Kidney epithelial cell (primary cell): Measurements from ENCODE around the gene PTBP3. TPM values are rescaled to one million over a fixed set of nuclear protein-coding genes. Genes with fewer than 3 reads are reported as not detected.

ENCODE experiments used
- DNase-seq: peaks from one replicate; pipeline ENCODE4 v3.0.0-alpha.2; 2010; ENCODE audit warnings: low read depth
- H3K27me3 ChIP-seq: 2 replicates; pipeline ENCODE4 v1.6.0; 2011; ENCODE audit warnings: low read length; ENCODE audit not compliant: control insufficient read depth, insufficient read depth
- H3K36me3 ChIP-seq: 2 replicates; pipeline ENCODE4 v1.5.1; 2011; ENCODE audit warnings: low read length; ENCODE audit not compliant: control insufficient read depth, insufficient read depth
- H3K4me3 ChIP-seq: 2 replicates; pipeline ENCODE4 v1.5.1; 2011; ENCODE audit warnings: low read depth, mild to moderate bottlenecking, control low read depth, low read length
- CTCF ChIP-seq: IDR thresholded peaks from 2 replicates; pipeline ENCODE4 v1.5.1; 2011; ENCODE audit warnings: mild to moderate bottlenecking, moderate library complexity, low read length, control low read depth, inconsistent platforms; ENCODE audit not compliant: insufficient read depth, poor library complexity, severe bottlenecking
- total RNA-seq: library from RNA; depleted of rRNA; stranded (reverse); fragments of >200 nt; gene quantifications from 2 replicates; pipeline ENCODE4 v1.2.3, GENCODE V29; 2015

PTBP3 gene
- total RNA-seq, 1 donor from 2014 or later: 79.8 TPM

- Histone ChIP-seq H3K27me3 (no peaks in the 10 kb centered on the region), H3K4me3 (peak overlapping the region; percentile 28), H3K36me3 (no peaks in the 10 kb centered on the region)
- TF ChIP-seq CTCF: no peak
- no peak for DNase-seq
Observed at GRCh38 chr9:112174222-112174964, 159.0 kb downstream of the PTBP3 start.

- Histone ChIP-seq H3K4me3 (no peak overlapping the region), H3K27me3 (no peaks in the 10 kb centered on the region), H3K36me3 (no peaks in the 10 kb centered on the region)
- no peak for TF ChIP-seq CTCF
- no peak for DNase-seq
Observed at GRCh38 chr9:112173489-112174221, 159.8 kb downstream of the PTBP3 start.

- TF ChIP-seq CTCF: no peak
- no peak overlapping the region for H3K4me3 ChIP-seq
- no peak for DNase-seq
- H3K36me3 ChIP-seq: no peaks in the 10 kb centered on the region
- no peaks in the 10 kb centered on the region for H3K27me3 ChIP-seq
Observed at GRCh38 chr9:112170968-112171367, 162.5 kb downstream of the PTBP3 start.

GRCh38 chr9:112170235-112170634 lies 163.2 kb downstream of the PTBP3 start:
- no peak for TF ChIP-seq CTCF
- Histone ChIP-seq H3K36me3 (no peaks in the 10 kb centered on the region), H3K27me3 (no peaks in the 10 kb centered on the region), H3K4me3 (no peak overlapping the region)
- no peak for DNase-seq

- Histone ChIP-seq H3K36me3 (no peaks in the 10 kb centered on the region), H3K4me3 (no peak overlapping the region), H3K27me3 (no peaks in the 10 kb centered on the region)
- no peak for TF ChIP-seq CTCF
- DNase-seq: no peak
Observed at GRCh38 chr9:112169368-112169767, 164.1 kb downstream of the PTBP3 start.
